ENCODE results near the gene CFAP68.
"Not testable (repeated sequence)": the region's sequence is repeated elsewhere in the genome, so short reads cannot be mapped to it uniquely, and the experiment has no call there.

Gene CFAP68

GRCh38 chr11:111918390-111919256 is 39.3 kb downstream of the CFAP68 start, which contains the start of gene C11orf52:
TSS of gene C11orf52 (plus strand) at chr11:111918913. CDS start at chr11:111918973, 60 bp downstream.
- DNase-seq: peak; percentile 58

- no peak for DNase-seq
Measured at GRCh38 chr11:111920908-111921307, 41.6 kb downstream of the CFAP68 start.

DNA sequence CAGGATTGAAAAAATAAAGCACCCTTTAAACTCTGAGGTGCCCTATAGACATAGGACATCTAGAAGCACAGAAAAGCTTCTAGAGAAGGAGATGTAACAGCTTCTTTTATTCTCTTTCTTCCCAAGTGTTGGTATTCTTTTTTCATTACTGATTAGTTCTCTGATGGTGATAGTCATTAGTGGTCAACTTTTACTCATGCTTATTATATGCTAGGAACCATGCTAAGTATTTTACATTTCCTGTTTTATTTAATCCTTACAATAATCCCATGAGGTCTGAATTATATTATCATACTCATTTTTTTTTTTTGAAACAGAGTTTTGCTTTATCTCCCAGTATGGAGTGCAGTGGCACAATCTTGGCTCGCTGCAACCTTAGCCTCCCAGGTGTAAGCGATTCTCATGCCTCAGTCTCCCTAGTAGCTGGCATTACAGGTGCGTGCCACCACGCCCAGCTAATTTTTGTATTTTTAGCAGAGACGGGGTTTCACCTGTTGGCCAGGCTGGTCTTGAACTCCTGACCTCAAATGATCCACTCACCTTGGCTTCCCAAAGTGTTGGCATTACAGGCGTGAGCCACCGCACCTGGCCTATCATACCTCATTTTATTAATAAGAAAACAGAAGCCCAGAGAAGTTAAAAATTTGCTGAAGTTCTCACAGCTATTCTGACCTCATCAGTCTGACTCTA is 42.3 kb downstream of the CFAP68 start:
- peak; percentile 35 for DNase-seq

- peak; percentile 90 for DNase-seq
Measured at GRCh38 chr11:111922803-111923202, 43.5 kb downstream of the CFAP68 start.

- peak; percentile 87 for DNase-seq
Measured at GRCh38 chr11:111923351-111923788, 44.0 kb downstream of the CFAP68 start.

DNA sequence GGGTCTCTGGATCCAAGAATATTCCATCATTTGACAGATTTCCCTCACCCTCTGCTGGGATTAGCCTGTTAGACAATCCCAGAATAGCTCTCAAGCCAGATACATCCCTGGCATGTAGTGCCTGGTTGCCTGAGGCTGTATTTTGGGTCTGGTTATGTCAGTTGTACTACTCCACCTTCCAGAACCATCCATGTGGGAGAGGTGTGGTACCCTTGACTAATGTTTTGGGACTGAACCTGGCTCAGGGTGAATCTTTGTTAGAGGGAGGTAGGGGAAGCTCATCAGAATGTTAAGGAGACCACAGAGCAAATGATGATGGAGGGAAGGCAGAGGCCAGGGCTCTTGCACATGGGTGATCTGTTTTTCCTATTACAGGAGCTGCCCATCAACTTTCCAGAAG is 44.6 kb downstream of the CFAP68 start:
- DNase-seq: no peak

DNA sequence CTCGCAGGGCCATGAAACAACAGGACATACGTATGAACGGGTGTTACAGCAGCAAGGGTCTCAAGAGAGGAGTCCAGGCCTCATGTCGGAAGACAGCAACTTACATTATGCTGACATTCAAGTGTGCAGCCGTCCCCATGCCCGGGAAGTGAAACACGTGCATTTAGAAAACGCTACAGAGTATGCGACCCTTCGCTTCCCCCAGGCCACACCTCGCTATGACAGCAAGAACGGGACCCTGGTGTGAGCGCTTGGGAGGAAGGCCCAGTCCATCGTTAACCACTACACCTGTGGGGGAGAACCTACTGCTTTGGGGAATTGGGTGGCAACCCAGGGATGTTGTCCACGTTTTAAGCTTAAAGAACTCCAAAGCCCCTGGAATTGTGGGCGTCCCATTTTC is 46.6 kb downstream of the CFAP68 start:
- no peak for DNase-seq

- DNase-seq: peak; percentile 97
Measured at GRCh38 chr11:111926505-111927391, 47.4 kb downstream of the CFAP68 start.

- DNase-seq: no peak
Measured at GRCh38 chr11:111930472-111930871, 51.1 kb downstream of the CFAP68 start.

DNA sequence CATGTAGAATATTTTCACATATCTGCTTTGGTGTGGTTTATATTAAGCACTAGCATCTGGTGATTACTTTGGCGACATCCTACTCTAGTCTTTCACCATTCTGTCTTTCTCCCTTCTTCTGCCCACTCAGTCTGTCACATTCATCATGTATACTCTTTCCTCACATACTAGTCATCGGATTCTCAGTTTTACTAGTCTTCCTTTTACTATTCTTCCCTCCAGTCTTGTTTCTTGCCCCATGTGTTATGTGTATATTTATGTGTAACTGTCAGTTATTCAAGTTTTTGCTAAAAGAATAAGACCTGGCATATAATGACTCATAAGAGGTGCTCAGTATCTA is 53.2 kb downstream of the CFAP68 start:
- DNase-seq: no peak

DNA sequence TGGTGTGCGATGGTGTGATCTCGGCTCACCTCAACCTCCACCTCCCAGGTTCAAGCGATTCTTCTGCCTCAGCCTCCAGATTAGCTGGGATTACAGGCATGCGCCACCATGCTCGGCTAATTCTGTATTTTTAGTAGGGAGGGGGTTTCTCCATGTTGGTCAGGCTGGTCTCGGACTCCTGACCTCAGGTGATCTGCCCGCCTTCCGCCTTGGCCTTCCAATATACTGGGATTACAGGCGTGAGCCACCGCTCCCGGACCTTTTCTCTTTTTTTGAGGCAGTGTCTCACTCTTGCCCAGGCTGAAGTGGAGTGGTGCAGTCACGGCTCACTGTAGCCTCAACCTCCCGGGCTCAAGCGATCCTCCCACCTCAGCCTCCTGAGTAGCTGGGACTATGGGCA is 53.8 kb downstream of the CFAP68 start:
- DNase-seq: not testable (repeated sequence)

- DNase-seq: peak; percentile 46
Measured at GRCh38 chr11:111933872-111934271, 54.5 kb downstream of the CFAP68 start.

DNA sequence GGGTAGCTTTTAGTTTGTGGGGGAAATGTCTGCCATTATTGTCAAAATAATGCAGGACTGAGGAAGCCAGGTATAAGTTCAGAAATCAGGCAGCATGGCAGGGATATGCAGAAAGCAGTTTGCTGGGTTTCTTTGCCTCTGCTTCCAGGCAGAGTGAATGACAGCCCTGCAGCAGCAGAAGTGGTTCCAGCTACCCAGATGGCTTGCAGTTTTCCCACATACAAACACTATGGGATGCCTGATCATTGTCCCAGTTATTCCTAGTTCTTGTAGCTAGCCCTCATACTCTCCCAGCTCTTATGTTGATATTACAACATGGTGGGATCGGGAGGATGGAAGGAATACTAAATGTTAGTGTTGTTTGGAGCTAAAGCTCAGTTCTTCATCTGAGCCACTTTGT is 55.0 kb downstream of the CFAP68 start:
- no peak for DNase-seq
